ENCODE results near the gene ARHGEF7. TPM values are rescaled to one million over a fixed set of nuclear protein-coding genes. Genes with fewer than 3 reads are reported as not detected.

The ARHGEF7 gene
- total and polyA plus RNA-seq, 2 experiments from 2014 or later, result 23.6 to 58.9 TPM

GRCh38 chr13:111183959-111184358 lies 68.8 kb downstream of the ARHGEF7 start:
- no peak overlapping the region for H3K4me3 Mint-ChIP-seq
- Histone ChIP-seq H3K79me2 (replicated peaks; ENCODE audit: insufficient read depth) (peaks cover 100% of the 10 kb centered on the region), H3K27ac (ENCODE audit: low read depth) (no peak overlapping the region), H3K36me3 (ENCODE audit: insufficient read depth) (no peaks in the 10 kb centered on the region), H3K4me2 (no peak overlapping the region), H3K4me1 (ENCODE audit: insufficient read depth) (peaks cover 18% of the 10 kb centered on the region), H2AFZ (no peak overlapping the region), H3F3A (replicated peaks; ENCODE audit: low read depth) (no peaks in the 10 kb centered on the region), H4K20me1 (replicated peaks; ENCODE audit: insufficient read depth) (peaks cover 74% of the 10 kb centered on the region), H3K27me3 (ENCODE audit: insufficient read depth) (no peaks in the 10 kb centered on the region), H3K9me2 (ENCODE audit: insufficient read depth) (0 out of 2 replicates have a peak, but pooled peaks cover 8% of the 10 kb centered on the region), H3K4me3 (no peak overlapping the region)
- no peak for DNase-seq (ENCODE audit: low spot score)
- H3K36me3 Mint-ChIP-seq (ENCODE audit: low read depth), result peaks cover 9% of the 10 kb centered on the region
- peaks cover 51% of the 10 kb centered on the region for H3K4me1 Mint-ChIP-seq
- no peak for ATAC-seq
- no peak overlapping the region for H3K27ac Mint-ChIP-seq
- TF ChIP-seq NANOG (IDR thresholded peaks at IDR 0.05; ENCODE audit: borderline replicate concordance) (no peak), EZH2 (IDR thresholded peaks at IDR 0.05; ENCODE audit: low read depth, unreplicated experiment) (no peak), JUNB (IDR thresholded peaks at IDR 0.05; ENCODE audit: unreplicated experiment) (no peak), ZNF462 (CRISPR knock-in tag; IDR thresholded peaks at IDR 0.05) (no peak), REST (IDR thresholded peaks at IDR 0.05; ENCODE audit: unreplicated experiment) (no peak), EZH2phosphoT487 (IDR thresholded peaks at IDR 0.05; ENCODE audit: unreplicated experiment) (no peak), CTCF (conservative IDR thresholded peaks at IDR 0.05; ENCODE audit: low read depth in 2 of 2) (no peak), ETS1 (IDR thresholded peaks at IDR 0.05) (no peak), ZNF331 (CRISPR knock-in tag; IDR thresholded peaks at IDR 0.05; ENCODE audit: low read depth) (no peak), POLR2AphosphoS5 (IDR thresholded peaks at IDR 0.05; ENCODE audit: low read depth) (no peak), CREB1 (CRISPR knock-in tag; IDR thresholded peaks at IDR 0.05; ENCODE audit: low read depth) (no peak)
- H3K27me3 Mint-ChIP-seq (ENCODE audit: insufficient read depth, low read depth, poor library complexity), result peaks cover 12% of the 10 kb centered on the region
- H3K9me3 Mint-ChIP-seq, result 0 out of 3 replicates have a peak, but pooled peaks cover under 1% of the 10 kb centered on the region

Data from GM23338 (cell line).